Heart left ventricle (tissue), 13 donors: ENCODE measurements around the gene ATXN7L3.

ENCODE experiments used
- POLR2A ChIP-seq, 2 donors: fragments of 450-650 bp; IDR thresholded peaks; one replicate each; pipeline ENCODE4 v1.6.1; 2017; ENCODE audit warnings: antibody characterized with exemption in 2 of 2, mild to moderate bottlenecking in 2 of 2, moderate library complexity in 2 of 2
- TF ChIP-seq, protein P1 (sequence below), 12 donors: fragments of 200-600 bp; sonication (generic) in 4 of 12; IDR thresholded peaks; one replicate each; pipeline versions ENCODE4 v1.5.0 to v1.8.0; 2018 to 2022; ENCODE audit warnings: antibody characterized with exemption in 12 of 12, mild to moderate bottlenecking in 5 of 12
- donor health status: ischemic (EF 13 %, LVEDD 7.1; RV severe dilation, severe dysfunction).
- donor health status: DM: no; HTN: yes; CAD: no.
- donor health status: DM: no; HTN: no; CAD: no.
- donor health status: ischemic (EF 25% LVEDD 6.9; RV normal size, moderate dysfunction).
- donor health status: ischemic (EF 25% LVEDD 5.7; RV mildly dilated, moderate dysfunction).
- donor health status: ischemic (EF 35%, LVEDD 5.7; RV mildly dilated, moderate dysfunction).
- donor health status: nonischemic (EF 11% LVEDD 7.7; RV severe dilation, severe dysfunction).
- donor health status: DM: yes; HTN: yes; CAD: no.
- donor health status: PGD.
- donor health status: ischemic (EF 29% LVEDD 5.4; RV normal size, mild dysfunction).
- donor health status: nonischemic (EF 23%, LVEDD 6.1; RV moderate dilation, normal function).

- TF ChIP-seq, protein P1, sequence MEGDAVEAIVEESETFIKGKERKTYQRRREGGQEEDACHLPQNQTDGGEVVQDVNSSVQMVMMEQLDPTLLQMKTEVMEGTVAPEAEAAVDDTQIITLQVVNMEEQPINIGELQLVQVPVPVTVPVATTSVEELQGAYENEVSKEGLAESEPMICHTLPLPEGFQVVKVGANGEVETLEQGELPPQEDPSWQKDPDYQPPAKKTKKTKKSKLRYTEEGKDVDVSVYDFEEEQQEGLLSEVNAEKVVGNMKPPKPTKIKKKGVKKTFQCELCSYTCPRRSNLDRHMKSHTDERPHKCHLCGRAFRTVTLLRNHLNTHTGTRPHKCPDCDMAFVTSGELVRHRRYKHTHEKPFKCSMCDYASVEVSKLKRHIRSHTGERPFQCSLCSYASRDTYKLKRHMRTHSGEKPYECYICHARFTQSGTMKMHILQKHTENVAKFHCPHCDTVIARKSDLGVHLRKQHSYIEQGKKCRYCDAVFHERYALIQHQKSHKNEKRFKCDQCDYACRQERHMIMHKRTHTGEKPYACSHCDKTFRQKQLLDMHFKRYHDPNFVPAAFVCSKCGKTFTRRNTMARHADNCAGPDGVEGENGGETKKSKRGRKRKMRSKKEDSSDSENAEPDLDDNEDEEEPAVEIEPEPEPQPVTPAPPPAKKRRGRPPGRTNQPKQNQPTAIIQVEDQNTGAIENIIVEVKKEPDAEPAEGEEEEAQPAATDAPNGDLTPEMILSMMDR (IDR thresholded peaks at IDR 0.05): no peak
- TF ChIP-seq POLR2A (IDR thresholded peaks at IDR 0.05): no peak
Observed at GRCh38 chr17:44212507-44213402, 13.1 kb upstream of the ATXN7L3 start.
